K562 (cell line): Measurements from ENCODE around the gene NECAP2. TPM values are rescaled to one million over a fixed set of nuclear protein-coding genes. Genes with fewer than 3 reads are reported as not detected.

Experiments used
- CBX3 ChIP-seq, 2 experiments: IDR thresholded peaks; 1 replicate in 1 of 2; 2 replicates in 1 of 2; pipeline ENCODE4 v1.6.1; 2012; ENCODE audit warnings: inconsistent platforms in 2 of 2, low read length in 2 of 2, borderline replicate concordance in 1 of 2, control low read depth in 1 of 2
- CBX5 ChIP-seq: IDR thresholded peaks from 2 replicates; pipeline ENCODE4 v1.6.1; 2014; ENCODE audit warnings: low read depth, borderline replicate concordance
- EHMT2 ChIP-seq: fragments of 450-650 bp; IDR thresholded peaks from 2 replicates; pipeline ENCODE4 v1.6.1; 2018; ENCODE audit warnings: antibody characterized with exemption
- HCFC1 ChIP-seq: IDR thresholded peaks from 2 replicates; pipeline ENCODE4 v1.6.1; 2012; ENCODE audit warnings: low read depth, low read length, improper control_type of control experiment
- HLTF ChIP-seq: fragments of 450-650 bp; IDR thresholded peaks from 2 replicates; pipeline ENCODE4 v1.6.1; 2016
- MTA3 ChIP-seq: fragments of 450-650 bp; formaldehyde crosslinking; IDR thresholded peaks from 2 replicates; pipeline ENCODE4 v1.6.1; 2017; ENCODE audit warnings: mild to moderate bottlenecking, borderline replicate concordance
- RAD21 ChIP-seq, 2 experiments: fragments of 250-450 bp in 1 of 2; fragments of 450-650 bp in 1 of 2; sonication (Bioruptor Pico) in 1 of 2; formaldehyde crosslinking in 1 of 2; IDR thresholded peaks in 1 of 2; conservative IDR thresholded peaks in 1 of 2; 2 replicates each; pipeline versions ENCODE4 v1.4.0 to v1.8.0; 2020 to 2022; ENCODE audit warnings: mild to moderate bottlenecking in 2 of 2, moderate library complexity in 1 of 2
- TRIM24 ChIP-seq, 2 experiments: fragments of 450-650 bp; IDR thresholded peaks; 2 replicates each; pipeline ENCODE4 v1.6.1; 2016
- TRIM28 ChIP-seq: fragments of 450-650 bp; IDR thresholded peaks from 2 replicates; pipeline ENCODE4 v1.6.1; 2017
- ZEB2 ChIP-seq: fragments of 450-650 bp; IDR thresholded peaks from 2 replicates; pipeline ENCODE4 v1.6.1; 2016
- ZNF280A ChIP-seq: fragments of 450-650 bp; IDR thresholded peaks from 2 replicates; pipeline ENCODE4 v1.6.1; 2018; ENCODE audit warnings: mild to moderate bottlenecking, low read depth; ENCODE audit not compliant: partially characterized antibody
- polyA plus RNA-seq, 8 experiments: library from polyadenylated mRNA; depleted of rRNA in 4 of 8; stranded (reverse) in 5 of 8; unstranded in 3 of 8; fragments of >200 nt; fragmentation: Nextera tagmentation in 2 of 8; fragmentation: Illumina TruSeq in 1 of 8; extraction: Ambion mirVana in 2 of 8; extraction: Trizol in 1 of 8; gene quantifications; 2 replicates each; pipeline versions ENCODE4 v1.2.1 to v1.2.3, GENCODE V29; 2011 to 2014; ENCODE audit warnings: inconsistent platforms in 1 of 8, missing spikeins in 1 of 8
- total RNA-seq, 7 experiments: library from RNA; depleted of rRNA in 6 of 7; stranded (reverse); fragments of >200 nt in 6 of 7; fragmentation: Illumina TruSeq in 2 of 7; extraction: Trizol in 2 of 7; gene quantifications; 2 replicates each; pipeline versions ENCODE4 v1.2.1 to v1.2.3, GENCODE V29; 2011 to 2021; ENCODE audit warnings: low replicate concordance in 1 of 7

NECAP2 gene
- total and polyA plus RNA-seq, 9 of the 15 experiments (the other 6 are each of a cell fraction or from before 2014, with no cell fraction given) = 22.7 to 107 (median 79.2) TPM

GRCh38 chr1:16506364-16507136 lies 66.0 kb downstream of the NECAP2 start (continued):
- peak; percentile 72 for TF ChIP-seq ZNF280A
- peak; percentile 99 for TF ChIP-seq CBX3 (IDR thresholded peaks at IDR 0.05; ENCODE audit: borderline replicate concordance in 1 of 2, low read length in 2 of 2)
- TF ChIP-seq ZEB2 = 0 out of 2 replicates have a peak, but pooled peaks have one; percentile 54
- TF ChIP-seq HCFC1 = peak; percentile 29; the same call in 1 of the 2 replicates
- TF ChIP-seq EHMT2 = peak; percentile 45; the same call in 1 of the 2 replicates
- TF ChIP-seq HLTF = peak; percentile 99
- TF ChIP-seq MTA3 = peak; percentile 36; the same call in 1 of the 2 replicates
- TF ChIP-seq TRIM24 (IDR thresholded peaks at IDR 0.05) = peak; percentile 47 to 76; a peak in 3 of 4 replicates
- 0 out of 4 replicates have a peak, but pooled peaks of 1 of the 2 experiments have one; percentile 5 for TF ChIP-seq RAD21 (CRISPR knock-in tag; conservative IDR thresholded peaks at IDR 0.05 in 1 of 2, IDR thresholded peaks at IDR 0.05 in 1 of 2)
- TF ChIP-seq CBX5 = peak; percentile 99
- TF ChIP-seq TRIM28 = peak; percentile 98
